ENCODE results near the gene FAM83D. TPM values are rescaled to one million over a fixed set of nuclear protein-coding genes. Genes with fewer than 3 reads are reported as not detected.

The FAM83D gene
- polyA plus RNA-seq, 2 of the 4 experiments (the other 2 are of a cell fraction): 57.1 to 58.3 TPM

DNA sequence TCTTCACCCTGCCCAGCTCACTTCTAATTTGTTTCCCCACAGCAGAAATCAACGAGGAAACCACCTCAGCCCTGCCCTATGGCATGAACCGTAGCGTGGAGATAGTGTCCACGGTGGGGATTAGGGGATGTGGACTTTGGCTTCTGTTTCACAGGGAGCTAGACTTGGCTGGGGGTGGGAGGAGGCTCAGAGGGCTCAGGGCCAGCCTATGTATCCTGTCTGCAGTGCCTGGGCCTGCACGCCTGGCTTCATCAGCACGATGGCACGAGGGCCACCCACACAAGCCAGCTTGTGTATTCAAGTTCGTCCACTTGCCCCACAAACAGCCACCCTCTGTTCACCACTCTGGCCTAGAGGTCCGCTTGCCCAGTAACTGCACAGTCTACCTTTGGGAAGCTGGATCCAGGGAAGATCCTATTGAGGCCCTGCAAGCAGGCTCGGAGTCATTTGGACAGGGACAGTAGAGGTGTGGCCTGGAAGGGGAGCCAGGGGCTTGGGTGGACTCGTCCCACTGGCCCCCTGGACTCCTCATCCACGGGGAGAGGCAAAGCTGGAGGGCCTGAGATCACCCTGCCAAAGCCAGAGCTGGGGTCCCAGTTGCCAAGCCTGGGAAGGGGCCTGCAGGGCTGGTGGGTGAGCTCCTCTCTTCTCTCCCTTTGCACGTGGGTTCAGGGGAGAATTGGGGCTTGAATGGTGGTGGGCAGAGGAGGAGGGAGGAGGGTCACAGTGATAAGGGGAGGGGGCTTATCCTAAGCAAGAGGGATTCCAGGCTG, 38.0 kb upstream of the FAM83D start:
- TF ChIP-seq ESRRA (IDR thresholded peaks at IDR 0.05; ENCODE audit: borderline replicate concordance, low read length) (no peak), MAFK (IDR thresholded peaks at IDR 0.05; ENCODE audit: partially characterized antibody) (no peak), EHMT2 (IDR thresholded peaks at IDR 0.05; ENCODE audit: low read depth) (no peak), FOSL2 (IDR thresholded peaks at IDR 0.05) (no peak), FOSL2 (CRISPR knock-in tag; IDR thresholded peaks at IDR 0.05) (no peak), HEYL (CRISPR knock-in tag; IDR thresholded peaks at IDR 0.05) (no peak)
- TF ChIP-seq, protein P1, sequence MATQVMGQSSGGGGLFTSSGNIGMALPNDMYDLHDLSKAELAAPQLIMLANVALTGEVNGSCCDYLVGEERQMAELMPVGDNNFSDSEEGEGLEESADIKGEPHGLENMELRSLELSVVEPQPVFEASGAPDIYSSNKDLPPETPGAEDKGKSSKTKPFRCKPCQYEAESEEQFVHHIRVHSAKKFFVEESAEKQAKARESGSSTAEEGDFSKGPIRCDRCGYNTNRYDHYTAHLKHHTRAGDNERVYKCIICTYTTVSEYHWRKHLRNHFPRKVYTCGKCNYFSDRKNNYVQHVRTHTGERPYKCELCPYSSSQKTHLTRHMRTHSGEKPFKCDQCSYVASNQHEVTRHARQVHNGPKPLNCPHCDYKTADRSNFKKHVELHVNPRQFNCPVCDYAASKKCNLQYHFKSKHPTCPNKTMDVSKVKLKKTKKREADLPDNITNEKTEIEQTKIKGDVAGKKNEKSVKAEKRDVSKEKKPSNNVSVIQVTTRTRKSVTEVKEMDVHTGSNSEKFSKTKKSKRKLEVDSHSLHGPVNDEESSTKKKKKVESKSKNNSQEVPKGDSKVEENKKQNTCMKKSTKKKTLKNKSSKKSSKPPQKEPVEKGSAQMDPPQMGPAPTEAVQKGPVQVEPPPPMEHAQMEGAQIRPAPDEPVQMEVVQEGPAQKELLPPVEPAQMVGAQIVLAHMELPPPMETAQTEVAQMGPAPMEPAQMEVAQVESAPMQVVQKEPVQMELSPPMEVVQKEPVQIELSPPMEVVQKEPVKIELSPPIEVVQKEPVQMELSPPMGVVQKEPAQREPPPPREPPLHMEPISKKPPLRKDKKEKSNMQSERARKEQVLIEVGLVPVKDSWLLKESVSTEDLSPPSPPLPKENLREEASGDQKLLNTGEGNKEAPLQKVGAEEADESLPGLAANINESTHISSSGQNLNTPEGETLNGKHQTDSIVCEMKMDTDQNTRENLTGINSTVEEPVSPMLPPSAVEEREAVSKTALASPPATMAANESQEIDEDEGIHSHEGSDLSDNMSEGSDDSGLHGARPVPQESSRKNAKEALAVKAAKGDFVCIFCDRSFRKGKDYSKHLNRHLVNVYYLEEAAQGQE (IDR thresholded peaks at IDR 0.05): no peak
- TF ChIP-seq, protein P2, sequence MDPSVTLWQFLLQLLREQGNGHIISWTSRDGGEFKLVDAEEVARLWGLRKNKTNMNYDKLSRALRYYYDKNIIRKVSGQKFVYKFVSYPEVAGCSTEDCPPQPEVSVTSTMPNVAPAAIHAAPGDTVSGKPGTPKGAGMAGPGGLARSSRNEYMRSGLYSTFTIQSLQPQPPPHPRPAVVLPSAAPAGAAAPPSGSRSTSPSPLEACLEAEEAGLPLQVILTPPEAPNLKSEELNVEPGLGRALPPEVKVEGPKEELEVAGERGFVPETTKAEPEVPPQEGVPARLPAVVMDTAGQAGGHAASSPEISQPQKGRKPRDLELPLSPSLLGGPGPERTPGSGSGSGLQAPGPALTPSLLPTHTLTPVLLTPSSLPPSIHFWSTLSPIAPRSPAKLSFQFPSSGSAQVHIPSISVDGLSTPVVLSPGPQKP (IDR thresholded peaks at IDR 0.05; ENCODE audit: low read depth, low read length): no peak
- 72% methylated on average over 10 of the region's 13 CpGs for WGBS (ENCODE audit: missing lambda C conversion rate)
- Histone ChIP-seq H3K9me3 (no peaks in the 10 kb centered on the region), H3K4me3 (no peak overlapping the region), H3K4me1 (peaks cover 7% of the 10 kb centered on the region; the same call in 1 of the 3 replicates), H3K27ac (no peak overlapping the region), H3K4me2 (no peak overlapping the region)
- ATAC-seq: no peak
- DNase-seq (ENCODE audit: low read depth in 1 of 2, low spot score in 1 of 2): no peak
- FAIRE-seq: no peak
- ChIA-PET POLR2A (no interaction called here), CTCF (interaction anchor here (0.5 to 1.6 kb wide), 7 partner anchors 10 to 245 kb away, joined by 3 to 5 read pairs (median 3); partner anchors contain the start of gene FAM83D)

DNA sequence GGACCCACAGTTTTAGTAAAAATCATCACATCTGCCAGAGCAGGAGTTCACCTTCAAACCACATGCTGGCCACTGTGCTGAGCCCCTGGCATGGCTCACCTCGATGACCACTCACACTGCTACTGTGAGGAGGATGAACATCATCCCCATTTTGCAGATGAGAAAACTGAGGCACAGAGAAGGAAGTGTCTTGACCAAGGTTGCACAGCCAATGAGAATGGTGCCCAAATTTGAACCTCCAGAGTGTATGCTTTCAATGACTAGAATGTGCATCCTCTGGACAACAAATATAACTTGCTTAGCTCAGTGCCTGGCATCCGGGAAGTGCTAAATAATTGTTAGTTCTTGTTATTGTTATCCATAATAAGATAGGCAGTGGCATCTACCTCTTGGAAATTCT, 37.2 kb upstream of the FAM83D start:
- H3K4me2 ChIP-seq: no peak overlapping the region
- CTCF ChIA-PET: interaction anchor here (1.4 to 1.6 kb wide), 2 partner anchors 11 to 98 kb away, joined by 3 to 4 read pairs; no protein-coding TSS in a partner anchor

DNA sequence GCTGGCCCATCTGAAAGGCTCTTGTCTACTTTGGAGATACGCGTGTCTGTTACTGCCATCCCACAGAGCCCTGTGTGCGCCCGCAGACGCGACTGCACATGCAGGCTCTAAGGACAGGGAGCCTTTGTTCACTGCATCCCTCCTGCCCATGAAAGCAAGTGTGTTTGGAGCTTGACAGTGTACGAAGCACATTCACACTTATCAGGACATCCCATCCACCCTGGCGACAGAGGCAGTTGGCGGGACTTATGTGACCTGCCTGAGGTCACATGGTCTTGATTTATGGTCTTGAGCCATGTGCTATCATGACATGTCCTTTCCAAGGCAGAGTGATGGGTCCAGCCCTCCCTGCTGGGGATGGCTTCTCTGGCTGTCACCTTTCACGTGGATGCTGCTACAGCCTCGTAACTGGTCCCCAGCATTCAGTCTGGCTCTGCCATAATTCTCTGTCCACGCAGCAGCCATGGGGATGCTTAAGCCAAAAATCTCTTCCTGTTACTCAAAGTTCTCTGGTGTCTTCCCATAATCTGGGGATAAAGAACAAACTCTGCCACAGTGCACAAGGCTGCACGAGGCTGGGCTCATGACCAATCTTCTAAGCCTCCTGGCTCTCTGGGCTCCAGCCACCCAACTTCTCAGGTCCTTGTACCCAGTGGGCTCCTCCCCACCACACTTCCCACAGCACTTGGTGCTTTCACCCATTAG, 36.3 kb upstream of the FAM83D start:
- TF ChIP-seq, protein P3, sequence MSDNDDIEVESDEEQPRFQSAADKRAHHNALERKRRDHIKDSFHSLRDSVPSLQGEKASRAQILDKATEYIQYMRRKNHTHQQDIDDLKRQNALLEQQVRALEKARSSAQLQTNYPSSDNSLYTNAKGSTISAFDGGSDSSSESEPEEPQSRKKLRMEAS (IDR thresholded peaks at IDR 0.05): no peak
- TF ChIP-seq, protein P4, sequence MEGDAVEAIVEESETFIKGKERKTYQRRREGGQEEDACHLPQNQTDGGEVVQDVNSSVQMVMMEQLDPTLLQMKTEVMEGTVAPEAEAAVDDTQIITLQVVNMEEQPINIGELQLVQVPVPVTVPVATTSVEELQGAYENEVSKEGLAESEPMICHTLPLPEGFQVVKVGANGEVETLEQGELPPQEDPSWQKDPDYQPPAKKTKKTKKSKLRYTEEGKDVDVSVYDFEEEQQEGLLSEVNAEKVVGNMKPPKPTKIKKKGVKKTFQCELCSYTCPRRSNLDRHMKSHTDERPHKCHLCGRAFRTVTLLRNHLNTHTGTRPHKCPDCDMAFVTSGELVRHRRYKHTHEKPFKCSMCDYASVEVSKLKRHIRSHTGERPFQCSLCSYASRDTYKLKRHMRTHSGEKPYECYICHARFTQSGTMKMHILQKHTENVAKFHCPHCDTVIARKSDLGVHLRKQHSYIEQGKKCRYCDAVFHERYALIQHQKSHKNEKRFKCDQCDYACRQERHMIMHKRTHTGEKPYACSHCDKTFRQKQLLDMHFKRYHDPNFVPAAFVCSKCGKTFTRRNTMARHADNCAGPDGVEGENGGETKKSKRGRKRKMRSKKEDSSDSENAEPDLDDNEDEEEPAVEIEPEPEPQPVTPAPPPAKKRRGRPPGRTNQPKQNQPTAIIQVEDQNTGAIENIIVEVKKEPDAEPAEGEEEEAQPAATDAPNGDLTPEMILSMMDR (IDR thresholded peaks at IDR 0.05): no peak
- TF ChIP-seq NFE2L2 (conservative IDR thresholded peaks at IDR 0.05; ENCODE audit: low read length) (no peak), CBX2 (IDR thresholded peaks at IDR 0.05; ENCODE audit: borderline replicate concordance, low read depth) (no peak), HOXB5 (CRISPR knock-in tag; IDR thresholded peaks at IDR 0.05) (no peak), NPAS2 (CRISPR knock-in tag; IDR thresholded peaks at IDR 0.05; ENCODE audit: borderline replicate concordance) (no peak), ZNF302 (CRISPR knock-in tag; IDR thresholded peaks at IDR 0.05) (no peak), CBX8 (IDR thresholded peaks at IDR 0.05) (no peak), EHMT2 (IDR thresholded peaks at IDR 0.05; ENCODE audit: low read depth) (no peak), CEBPB (IDR thresholded peaks at IDR 0.05) (no peak), ZC3H11A (IDR thresholded peaks at IDR 0.05) (no peak)
- TF ChIP-seq, protein P5, sequence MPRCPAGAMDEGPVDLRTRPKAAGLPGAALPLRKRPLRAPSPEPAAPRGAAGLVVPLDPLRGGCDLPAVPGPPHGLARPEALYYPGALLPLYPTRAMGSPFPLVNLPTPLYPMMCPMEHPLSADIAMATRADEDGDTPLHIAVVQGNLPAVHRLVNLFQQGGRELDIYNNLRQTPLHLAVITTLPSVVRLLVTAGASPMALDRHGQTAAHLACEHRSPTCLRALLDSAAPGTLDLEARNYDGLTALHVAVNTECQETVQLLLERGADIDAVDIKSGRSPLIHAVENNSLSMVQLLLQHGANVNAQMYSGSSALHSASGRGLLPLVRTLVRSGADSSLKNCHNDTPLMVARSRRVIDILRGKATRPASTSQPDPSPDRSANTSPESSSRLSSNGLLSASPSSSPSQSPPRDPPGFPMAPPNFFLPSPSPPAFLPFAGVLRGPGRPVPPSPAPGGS (IDR thresholded peaks at IDR 0.05): no peak
- no peak for ATAC-seq
- DNase-seq (ENCODE audit: low read depth in 1 of 2, low spot score in 1 of 2): no peak
- POLR2A ChIA-PET: no interaction called here
- Histone ChIP-seq H3K9me3 (no peaks in the 10 kb centered on the region), H3K4me1 (peaks cover 9% of the 10 kb centered on the region; the same call in 1 of the 3 replicates), H3K27ac (no peak overlapping the region), H3K4me3 (no peak overlapping the region), H3K4me2 (no peak overlapping the region)
- no peak for FAIRE-seq
- WGBS (ENCODE audit: missing lambda C conversion rate): 88% methylated on average over 13 of the region's 13 CpGs
- CTCF ChIA-PET: interaction anchor here (1.0 to 6.1 kb wide), 6 partner anchors 8 to 242 kb away, joined by 3 to 84 read pairs (median 4); no protein-coding TSS in a partner anchor

More for the DNA sequence above, 37.2 kb upstream of the FAM83D start:
- H3K9me3 ChIP-seq: no peaks in the 10 kb centered on the region
- DNase-seq (ENCODE audit: low read depth in 1 of 2, low spot score in 1 of 2) (no peak), ATAC-seq (no peak), FAIRE-seq (no peak)
- POLR2A ChIA-PET: no interaction called here
- 54% methylated on average over 2 of the region's 2 CpGs for WGBS (ENCODE audit: missing lambda C conversion rate)
- H3K4me1 ChIP-seq: peaks cover 3% of the 10 kb centered on the region; the same call in 1 of the 3 replicates
- TF ChIP-seq FOSL2 (IDR thresholded peaks at IDR 0.05) (no peak), FOSL2 (CRISPR knock-in tag; IDR thresholded peaks at IDR 0.05) (no peak)
- no peak overlapping the region for H3K27ac ChIP-seq
- H3K4me3 ChIP-seq: no peak overlapping the region
